RWPE2 (cell line): ENCODE results near the gene LOXL4.
A peak's percentile ranks its signal among the peaks of the same experiment; 100 is the strongest.

ENCODE experiments used
- ATAC-seq: fragments of 200-7000 bp; cut with Tn5 transposase; 3 replicates; pipeline ENCODE4 v1.9.1; 2021; ENCODE audit warnings: low read depth
- DNase-seq: peaks from one replicate; pipeline ENCODE4 v3.0.0-alpha.2; 2020; ENCODE audit warnings: low spot score
- H3K27ac ChIP-seq: fragments of 450-650 bp; 2 replicates; pipeline ENCODE4 v1.5.1; 2017; ENCODE audit warnings: mild to moderate bottlenecking; ENCODE audit not compliant: poor library complexity, severe bottlenecking
- H3K27me3 ChIP-seq: fragments of 250-450 bp; sonication (Bioruptor Pico); 2 replicates; pipeline ENCODE4 v1.5.1; 2021; ENCODE audit warnings: mild to moderate bottlenecking, moderate library complexity; ENCODE audit not compliant: insufficient read depth, poor library complexity, severe bottlenecking
- H3K36me3 ChIP-seq: fragments of 250-450 bp; sonication (Bioruptor Pico); 2 replicates; pipeline ENCODE4 v1.5.1; 2020; ENCODE audit warnings: low read depth, mild to moderate bottlenecking, moderate library complexity
- H3K4me1 ChIP-seq: fragments of 250-450 bp; sonication (Bioruptor Pico); 2 replicates; pipeline ENCODE4 v1.5.1; 2021; ENCODE audit warnings: mild to moderate bottlenecking, moderate library complexity; ENCODE audit not compliant: insufficient read depth, poor library complexity, severe bottlenecking
- H3K4me3 ChIP-seq: fragments of 250-450 bp; sonication (Bioruptor Pico); 2 replicates; pipeline ENCODE4 v1.5.1; 2021; ENCODE audit warnings: mild to moderate bottlenecking, moderate library complexity; ENCODE audit not compliant: severe bottlenecking
- H3K9me3 ChIP-seq: fragments of 250-450 bp; sonication (Bioruptor Pico); 2 replicates; pipeline ENCODE4 v1.5.1; 2021; ENCODE audit warnings: mild to moderate bottlenecking, moderate library complexity; ENCODE audit not compliant: severe bottlenecking
- CTCF ChIP-seq: fragments of 450-650 bp; IDR thresholded peaks from one replicate; pipeline ENCODE4 v1.5.1; 2017; ENCODE audit warnings: mild to moderate bottlenecking, moderate library complexity; ENCODE audit not compliant: poor library complexity, severe bottlenecking

LOXL4 gene

GRCh38 chr10:98292971-98293370 is 25.0 kb upstream of the LOXL4 start:
- DNase-seq = no peak
- H3K4me1 ChIP-seq = peaks cover 7% of the 10 kb centered on the region
- no peak overlapping the region for H3K27ac ChIP-seq
- no peak for ATAC-seq
- no peaks in the 10 kb centered on the region for H3K27me3 ChIP-seq
- no peaks in the 10 kb centered on the region for H3K9me3 ChIP-seq
- no peak for TF ChIP-seq CTCF
- H3K36me3 ChIP-seq = no peaks in the 10 kb centered on the region
- H3K4me3 ChIP-seq = no peak overlapping the region

DNA sequence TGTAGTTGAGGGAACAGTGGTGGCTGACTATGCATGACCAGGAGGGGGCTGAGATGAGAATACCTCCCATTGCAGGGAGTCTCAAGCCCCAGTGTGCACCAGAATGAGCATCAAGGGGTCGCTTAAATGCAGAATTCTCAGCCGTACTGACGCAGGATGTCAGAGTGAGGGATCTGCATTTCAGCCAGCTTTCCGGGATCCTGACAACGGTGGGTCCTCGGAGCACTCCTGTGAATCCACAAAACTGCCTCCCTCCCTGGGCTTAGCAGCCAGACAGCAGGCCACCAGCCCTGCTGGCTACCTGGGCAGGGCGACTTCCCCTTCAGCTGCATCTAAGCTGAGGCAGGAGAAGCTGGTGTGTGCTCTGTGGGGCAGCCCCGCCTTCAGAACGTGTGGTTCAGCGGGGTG is 21.8 kb upstream of the LOXL4 start:
- Histone ChIP-seq H3K4me3 (no peak overlapping the region), H3K27me3 (no peaks in the 10 kb centered on the region), H3K9me3 (no peaks in the 10 kb centered on the region), H3K27ac (no peak overlapping the region), H3K4me1 (no peaks in the 10 kb centered on the region), H3K36me3 (no peaks in the 10 kb centered on the region)
- DNase-seq (no peak), ATAC-seq (no peak)
- TF ChIP-seq CTCF = no peak

DNA sequence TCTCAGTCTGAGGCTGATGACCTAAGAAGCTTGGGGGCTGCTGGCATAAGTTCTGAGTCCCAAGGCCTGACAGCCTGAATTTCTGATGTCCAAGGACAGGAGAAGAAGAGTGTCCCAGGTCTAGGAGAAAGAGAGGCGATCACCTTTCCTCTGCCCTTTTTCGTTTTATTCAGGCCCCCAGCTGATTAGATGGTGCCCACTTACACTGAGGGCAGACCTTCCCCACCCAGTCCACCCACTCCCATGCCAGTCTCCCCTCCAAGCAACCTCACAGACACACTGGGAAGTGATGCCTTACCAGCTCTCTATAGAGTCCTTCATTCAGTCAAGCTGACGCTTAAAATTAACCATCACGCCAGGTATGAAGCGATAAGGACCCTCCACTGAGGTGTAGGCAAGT is 19.3 kb upstream of the LOXL4 start:
- Histone ChIP-seq H3K4me3 (no peak overlapping the region), H3K27ac (no peak overlapping the region), H3K27me3 (no peaks in the 10 kb centered on the region), H3K36me3 (no peaks in the 10 kb centered on the region), H3K4me1 (no peaks in the 10 kb centered on the region), H3K9me3 (no peaks in the 10 kb centered on the region)
- no peak for TF ChIP-seq CTCF
- ATAC-seq (no peak), DNase-seq (no peak)

DNA sequence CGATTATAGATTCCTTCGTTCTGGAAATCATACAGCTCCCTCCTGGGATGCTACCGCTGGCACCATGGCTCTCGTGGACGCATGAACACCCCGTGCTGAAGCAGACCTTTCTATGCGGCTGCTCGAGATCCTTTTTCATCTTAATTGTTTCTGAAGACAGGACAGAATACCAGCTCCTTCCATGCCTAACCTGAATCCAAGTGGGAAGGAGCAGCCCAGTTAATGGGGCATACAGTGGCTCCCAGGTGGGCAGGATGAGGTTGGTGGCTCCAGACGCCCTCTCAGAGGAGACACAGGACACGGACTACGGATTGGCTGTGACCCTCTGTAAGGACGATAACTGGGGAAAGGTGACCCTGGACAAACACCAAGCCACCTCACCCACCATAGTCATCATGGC is 18.4 kb upstream of the LOXL4 start:
- no peaks in the 10 kb centered on the region for H3K36me3 ChIP-seq
- DNase-seq (no peak), ATAC-seq (no peak)
- no peaks in the 10 kb centered on the region for H3K9me3 ChIP-seq
- no peaks in the 10 kb centered on the region for H3K4me1 ChIP-seq
- H3K27ac ChIP-seq = no peak overlapping the region
- TF ChIP-seq CTCF = no peak
- H3K27me3 ChIP-seq = peaks cover 6% of the 10 kb centered on the region
- H3K4me3 ChIP-seq = no peak overlapping the region

DNA sequence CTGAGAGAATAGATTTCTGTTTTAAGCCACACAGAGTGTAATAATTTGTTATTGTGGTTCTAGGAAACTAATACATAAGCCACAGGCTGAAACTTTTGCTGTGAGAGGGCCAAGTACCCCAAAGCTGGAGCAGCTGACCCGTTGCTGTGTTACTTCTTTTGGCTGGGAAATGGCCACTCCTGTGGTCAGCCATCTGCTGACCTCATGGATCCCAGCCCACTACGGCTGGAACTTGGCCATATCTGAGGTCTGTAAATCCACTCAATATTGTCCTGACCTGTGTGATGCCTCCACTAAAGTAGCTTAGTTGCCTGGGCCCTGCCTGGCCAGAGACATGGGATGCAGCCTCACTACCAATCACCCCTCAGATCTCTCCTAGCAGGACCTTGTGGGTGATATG is 17.4 kb upstream of the LOXL4 start:
- peak; percentile 7 for DNase-seq
- no peak overlapping the region for H3K4me3 ChIP-seq
- H3K36me3 ChIP-seq = no peaks in the 10 kb centered on the region
- no peaks in the 10 kb centered on the region for H3K9me3 ChIP-seq
- no peak for ATAC-seq
- no peak for TF ChIP-seq CTCF
- H3K27me3 ChIP-seq = peaks cover 6% of the 10 kb centered on the region
- no peak overlapping the region for H3K27ac ChIP-seq
- no peaks in the 10 kb centered on the region for H3K4me1 ChIP-seq
